ENCODE data around the gene FAM98B. TPM values are rescaled to one million over a fixed set of nuclear protein-coding genes. Genes with fewer than 3 reads are reported as not detected.

FAM98B gene
- total and polyA plus RNA-seq, 2 experiments from 2014 or later: 10.1 to 32.5 TPM

DNA sequence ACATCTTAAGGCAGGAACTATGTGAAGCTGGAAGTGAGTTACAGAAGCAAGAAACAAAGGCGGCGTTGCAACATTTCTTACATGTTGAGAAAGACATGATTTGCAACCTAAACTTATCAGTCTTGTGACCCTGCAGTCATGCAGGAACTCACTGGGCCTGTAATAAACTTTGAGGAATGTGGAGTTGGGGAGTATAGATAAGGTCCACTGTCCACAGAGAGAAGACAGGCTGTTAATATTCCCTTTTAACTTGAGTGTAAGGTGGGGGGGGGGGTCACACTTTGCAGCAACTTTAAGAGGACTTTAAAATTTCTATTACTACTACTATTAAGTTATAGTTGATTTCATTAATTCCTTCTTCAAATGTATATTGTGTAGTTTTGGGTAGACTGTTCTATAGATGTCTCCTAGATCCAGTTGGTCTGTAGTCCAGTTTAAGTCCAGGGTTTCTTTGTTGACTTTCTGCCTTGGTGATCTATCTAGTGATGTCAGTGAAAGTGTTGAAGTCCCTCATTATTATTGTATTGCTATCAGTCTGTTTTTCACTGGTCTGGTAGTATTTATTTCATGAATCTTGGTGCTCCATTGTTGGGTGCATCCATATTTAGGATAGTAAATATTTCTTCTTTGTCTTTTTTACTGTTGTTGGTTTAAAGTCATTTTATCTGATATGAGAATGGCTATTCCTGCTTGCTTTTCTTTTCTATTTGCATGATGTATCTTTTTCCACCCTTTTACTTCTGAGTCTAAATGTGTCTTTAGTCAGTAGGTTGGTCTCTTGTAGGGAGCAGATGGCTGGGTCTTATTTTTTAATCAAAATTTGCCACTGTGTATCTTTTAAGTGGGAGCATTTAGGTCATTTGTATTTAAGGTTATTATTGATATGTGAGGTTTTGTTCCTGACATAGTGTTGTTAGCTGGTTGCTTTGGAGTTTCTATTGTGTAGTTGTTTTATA, 15.6 kb upstream of the FAM98B start:
- Histone ChIP-seq H3K36me3 (ENCODE audit: insufficient read depth) (no peaks in the 10 kb centered on the region), H3K4me2 (no peak overlapping the region), H4K20me1 (replicated peaks; ENCODE audit: insufficient read depth) (no peaks in the 10 kb centered on the region), H3K27me3 (ENCODE audit: insufficient read depth) (no peaks in the 10 kb centered on the region), H3K4me1 (ENCODE audit: insufficient read depth) (no peaks in the 10 kb centered on the region), H3K4me3 (no peak overlapping the region), H3K79me2 (replicated peaks; ENCODE audit: insufficient read depth) (no peaks in the 10 kb centered on the region), H3K9me2 (ENCODE audit: insufficient read depth) (no peaks in the 10 kb centered on the region), H3K27ac (ENCODE audit: low read depth) (no peak overlapping the region), H2AFZ (peak overlapping the region; percentile 48; the same call in 1 of the 2 replicates), H3F3A (replicated peaks; ENCODE audit: low read depth) (no peaks in the 10 kb centered on the region)
- TF ChIP-seq, protein P1, sequence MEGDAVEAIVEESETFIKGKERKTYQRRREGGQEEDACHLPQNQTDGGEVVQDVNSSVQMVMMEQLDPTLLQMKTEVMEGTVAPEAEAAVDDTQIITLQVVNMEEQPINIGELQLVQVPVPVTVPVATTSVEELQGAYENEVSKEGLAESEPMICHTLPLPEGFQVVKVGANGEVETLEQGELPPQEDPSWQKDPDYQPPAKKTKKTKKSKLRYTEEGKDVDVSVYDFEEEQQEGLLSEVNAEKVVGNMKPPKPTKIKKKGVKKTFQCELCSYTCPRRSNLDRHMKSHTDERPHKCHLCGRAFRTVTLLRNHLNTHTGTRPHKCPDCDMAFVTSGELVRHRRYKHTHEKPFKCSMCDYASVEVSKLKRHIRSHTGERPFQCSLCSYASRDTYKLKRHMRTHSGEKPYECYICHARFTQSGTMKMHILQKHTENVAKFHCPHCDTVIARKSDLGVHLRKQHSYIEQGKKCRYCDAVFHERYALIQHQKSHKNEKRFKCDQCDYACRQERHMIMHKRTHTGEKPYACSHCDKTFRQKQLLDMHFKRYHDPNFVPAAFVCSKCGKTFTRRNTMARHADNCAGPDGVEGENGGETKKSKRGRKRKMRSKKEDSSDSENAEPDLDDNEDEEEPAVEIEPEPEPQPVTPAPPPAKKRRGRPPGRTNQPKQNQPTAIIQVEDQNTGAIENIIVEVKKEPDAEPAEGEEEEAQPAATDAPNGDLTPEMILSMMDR (conservative IDR thresholded peaks at IDR 0.05; ENCODE audit: low read depth in 2 of 2): no peak
- TF ChIP-seq POLR2AphosphoS5 (IDR thresholded peaks at IDR 0.05; ENCODE audit: low read depth) (no peak), REST (IDR thresholded peaks at IDR 0.05; ENCODE audit: unreplicated experiment) (no peak), ZNF114 (CRISPR knock-in tag; IDR thresholded peaks at IDR 0.05) (no peak), EZH2phosphoT487 (IDR thresholded peaks at IDR 0.05; ENCODE audit: unreplicated experiment) (no peak), ZNF331 (CRISPR knock-in tag; IDR thresholded peaks at IDR 0.05; ENCODE audit: low read depth) (no peak), STAT1 (IDR thresholded peaks at IDR 0.05; ENCODE audit: unreplicated experiment) (no peak), CREB1 (CRISPR knock-in tag; IDR thresholded peaks at IDR 0.05; ENCODE audit: low read depth) (no peak), EZH2 (IDR thresholded peaks at IDR 0.05; ENCODE audit: low read depth, unreplicated experiment) (no peak), JUNB (IDR thresholded peaks at IDR 0.05; ENCODE audit: unreplicated experiment) (no peak), NANOG (IDR thresholded peaks at IDR 0.05; ENCODE audit: borderline replicate concordance) (no peak), ZNF462 (CRISPR knock-in tag; IDR thresholded peaks at IDR 0.05) (no peak)
- TF ChIP-seq, protein P2, sequence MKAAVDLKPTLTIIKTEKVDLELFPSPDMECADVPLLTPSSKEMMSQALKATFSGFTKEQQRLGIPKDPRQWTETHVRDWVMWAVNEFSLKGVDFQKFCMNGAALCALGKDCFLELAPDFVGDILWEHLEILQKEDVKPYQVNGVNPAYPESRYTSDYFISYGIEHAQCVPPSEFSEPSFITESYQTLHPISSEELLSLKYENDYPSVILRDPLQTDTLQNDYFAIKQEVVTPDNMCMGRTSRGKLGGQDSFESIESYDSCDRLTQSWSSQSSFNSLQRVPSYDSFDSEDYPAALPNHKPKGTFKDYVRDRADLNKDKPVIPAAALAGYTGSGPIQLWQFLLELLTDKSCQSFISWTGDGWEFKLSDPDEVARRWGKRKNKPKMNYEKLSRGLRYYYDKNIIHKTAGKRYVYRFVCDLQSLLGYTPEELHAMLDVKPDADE (IDR thresholded peaks at IDR 0.05): no peak
- DNase-seq (ENCODE audit: low spot score): no peak
- no peak for ATAC-seq
- Mint-ChIP-seq H3K4me1 (peaks cover 5% of the 10 kb centered on the region; the same call in 1 of the 3 replicates), H3K9me3 (no peaks in the 10 kb centered on the region), H3K27me3 (ENCODE audit: insufficient read depth, low read depth, poor library complexity) (peaks cover 8% of the 10 kb centered on the region), H3K27ac (no peak overlapping the region), H3K4me3 (no peak overlapping the region), H3K36me3 (ENCODE audit: low read depth) (no peaks in the 10 kb centered on the region)

Measured in GM23338 (cell line).